ENCODE measurements around the gene COL20A1. TPM values are rescaled to one million over a fixed set of nuclear protein-coding genes. Genes with fewer than 3 reads are reported as not detected.

The COL20A1 gene
- total RNA-seq, 1 donor from 2014 or later = 5.0 TPM

GRCh38 chr20:63297796-63298572, 5.0 kb downstream of the COL20A1 start:
- no peak for DNase-seq (ENCODE audit: low read depth)
- no peak for FAIRE-seq

GRCh38 chr20:63298731-63299312, 5.8 kb downstream of the COL20A1 start:
- H3K9me3 Mint-ChIP-seq (ENCODE audit: unreplicated experiment) = no peaks in the 10 kb centered on the region
- DNase-seq (ENCODE audit: low read depth) (no peak), FAIRE-seq (no peak)
- TF ChIP-seq EZH2 (IDR thresholded peaks at IDR 0.05; ENCODE audit: insufficient read depth, low read length) (no peak), CTCF (IDR thresholded peaks at IDR 0.05; ENCODE audit: insufficient read depth, low read depth, low read length) (no peak)
- H3K36me3 Mint-ChIP-seq (ENCODE audit: low read depth, unreplicated experiment) = peaks cover 9% of the 10 kb centered on the region
- peak overlapping the region; percentile 40 for H3K4me3 Mint-ChIP-seq (ENCODE audit: unreplicated experiment)
- Histone ChIP-seq H3K4me1 (ENCODE audit: insufficient read depth, low read length) (no peaks in the 10 kb centered on the region), H3K9me3 (ENCODE audit: insufficient read depth, low read depth, low read length) (peaks cover 3% of the 10 kb centered on the region), H3K27me3 (ENCODE audit: insufficient read depth, low read length) (peaks cover 29% of the 10 kb centered on the region), H2AFZ (ENCODE audit: low read depth, low read length) (no peak overlapping the region), H3K27ac (ENCODE audit: low read depth, low read length) (no peak overlapping the region), H4K20me1 (ENCODE audit: insufficient read depth, low read length) (peaks cover 2% of the 10 kb centered on the region), H3K79me2 (ENCODE audit: insufficient read depth, low read length) (no peaks in the 10 kb centered on the region), H3K4me3 (ENCODE audit: insufficient read depth, low read depth, low read length) (no peak overlapping the region), H3K9ac (ENCODE audit: low read length) (no peak overlapping the region), H3K36me3 (ENCODE audit: insufficient read depth, low read length) (no peaks in the 10 kb centered on the region), H3K4me2 (ENCODE audit: low read length) (no peak overlapping the region)
- no peak overlapping the region for H3K27ac Mint-ChIP-seq (ENCODE audit: unreplicated experiment)
- H3K27me3 Mint-ChIP-seq (ENCODE audit: low read depth, unreplicated experiment) = peaks cover 10% of the 10 kb centered on the region
- no peaks in the 10 kb centered on the region for H3K4me1 Mint-ChIP-seq (ENCODE audit: low read depth, unreplicated experiment)

More at GRCh38 chr20:63297796-63298572, 5.0 kb downstream of the COL20A1 start:
- TF ChIP-seq EZH2 (IDR thresholded peaks at IDR 0.05; ENCODE audit: insufficient read depth, low read length) (no peak), CTCF (IDR thresholded peaks at IDR 0.05; ENCODE audit: insufficient read depth, low read depth, low read length) (no peak)
- Histone ChIP-seq H3K36me3 (ENCODE audit: insufficient read depth, low read length) (no peaks in the 10 kb centered on the region), H3K27ac (ENCODE audit: low read depth, low read length) (no peak overlapping the region), H3K4me1 (ENCODE audit: insufficient read depth, low read length) (no peaks in the 10 kb centered on the region), H3K27me3 (ENCODE audit: insufficient read depth, low read length) (peaks cover 29% of the 10 kb centered on the region), H4K20me1 (ENCODE audit: insufficient read depth, low read length) (peaks cover 2% of the 10 kb centered on the region), H2AFZ (ENCODE audit: low read depth, low read length) (no peak overlapping the region), H3K4me2 (ENCODE audit: low read length) (no peak overlapping the region), H3K4me3 (ENCODE audit: insufficient read depth, low read depth, low read length) (no peak overlapping the region), H3K79me2 (ENCODE audit: insufficient read depth, low read length) (no peaks in the 10 kb centered on the region), H3K9ac (ENCODE audit: low read length) (no peak overlapping the region), H3K9me3 (ENCODE audit: insufficient read depth, low read depth, low read length) (peaks cover 3% of the 10 kb centered on the region)
- H3K4me1 Mint-ChIP-seq (ENCODE audit: low read depth, unreplicated experiment) = no peaks in the 10 kb centered on the region
- no peaks in the 10 kb centered on the region for H3K9me3 Mint-ChIP-seq (ENCODE audit: unreplicated experiment)
- peaks cover 10% of the 10 kb centered on the region for H3K27me3 Mint-ChIP-seq (ENCODE audit: low read depth, unreplicated experiment)
- no peak overlapping the region for H3K4me3 Mint-ChIP-seq (ENCODE audit: unreplicated experiment)
- no peak overlapping the region for H3K27ac Mint-ChIP-seq (ENCODE audit: unreplicated experiment)
- peaks cover 9% of the 10 kb centered on the region for H3K36me3 Mint-ChIP-seq (ENCODE audit: low read depth, unreplicated experiment)

GRCh38 chr20:63301671-63302070, 8.7 kb downstream of the COL20A1 start:
- Histone ChIP-seq H3K9me3 (ENCODE audit: insufficient read depth, low read depth, low read length) (peaks cover 3% of the 10 kb centered on the region), H2AFZ (ENCODE audit: low read depth, low read length) (no peak overlapping the region), H3K27ac (ENCODE audit: low read depth, low read length) (no peak overlapping the region), H3K4me2 (ENCODE audit: low read length) (no peak overlapping the region), H3K4me1 (ENCODE audit: insufficient read depth, low read length) (no peaks in the 10 kb centered on the region), H4K20me1 (ENCODE audit: insufficient read depth, low read length) (no peaks in the 10 kb centered on the region), H3K36me3 (ENCODE audit: insufficient read depth, low read length) (no peaks in the 10 kb centered on the region), H3K9ac (ENCODE audit: low read length) (no peak overlapping the region), H3K27me3 (ENCODE audit: insufficient read depth, low read length) (peaks cover 18% of the 10 kb centered on the region), H3K79me2 (ENCODE audit: insufficient read depth, low read length) (no peaks in the 10 kb centered on the region), H3K4me3 (ENCODE audit: insufficient read depth, low read depth, low read length) (no peak overlapping the region)
- Mint-ChIP-seq H3K36me3 (ENCODE audit: low read depth, unreplicated experiment) (peaks cover 13% of the 10 kb centered on the region), H3K4me1 (ENCODE audit: low read depth, unreplicated experiment) (no peaks in the 10 kb centered on the region), H3K27ac (ENCODE audit: unreplicated experiment) (no peak overlapping the region), H3K27me3 (ENCODE audit: low read depth, unreplicated experiment) (peaks cover 17% of the 10 kb centered on the region), H3K4me3 (ENCODE audit: unreplicated experiment) (no peak overlapping the region), H3K9me3 (ENCODE audit: unreplicated experiment) (no peaks in the 10 kb centered on the region)
- FAIRE-seq (no peak), DNase-seq (ENCODE audit: low read depth) (no peak)
- TF ChIP-seq CTCF (IDR thresholded peaks at IDR 0.05; ENCODE audit: insufficient read depth, low read depth, low read length) = no peak
- TF ChIP-seq EZH2 (IDR thresholded peaks at IDR 0.05; ENCODE audit: insufficient read depth, low read length) = no peak
